Karpas-422 (cell line): ENCODE data around the gene NFASC. TPM values are rescaled to one million over a fixed set of nuclear protein-coding genes. Genes with fewer than 3 reads are reported as not detected.

Experiments
- DNase-seq: peaks from one replicate; pipeline ENCODE4 v3.0.0-alpha.2; 2015
- H2AFZ ChIP-seq: fragments of 200-600 bp; sonication (generic); 2 replicates; pipeline ENCODE4 v1.6.1; 2014; ENCODE audit warnings: antibody characterized with exemption, low read length, mixed read lengths
- H3K27ac ChIP-seq: fragments of 200-600 bp; sonication (generic); 2 replicates; pipeline ENCODE4 v1.5.1; 2014; ENCODE audit warnings: mild to moderate bottlenecking, low read length, moderate library complexity
- H3K27me3 ChIP-seq: fragments of 200-600 bp; sonication (generic); 2 replicates; pipeline ENCODE4 v1.6.1; 2014; ENCODE audit warnings: low read length, mixed read lengths
- H3K36me3 ChIP-seq: fragments of 200-600 bp; sonication (generic); 2 replicates; pipeline ENCODE4 v1.6.1; 2014; ENCODE audit warnings: low read length, mixed read lengths; ENCODE audit not compliant: insufficient read depth
- H3K4me1 ChIP-seq: fragments of 200-600 bp; sonication (generic); 2 replicates; pipeline ENCODE4 v1.6.1; 2014; ENCODE audit warnings: mild to moderate bottlenecking, low read length, mixed read lengths
- H3K4me2 ChIP-seq: fragments of 200-600 bp; sonication (generic); 2 replicates; pipeline ENCODE4 v1.6.1; 2014; ENCODE audit warnings: low read length, low read depth, mild to moderate bottlenecking; ENCODE audit not compliant: poor library complexity, severe bottlenecking
- H3K4me3 ChIP-seq: fragments of 200-600 bp; sonication (generic); 2 replicates; pipeline ENCODE4 v1.5.1; 2014; ENCODE audit warnings: mild to moderate bottlenecking, antibody characterized with exemption, low read length, mixed read lengths
- H3K79me2 ChIP-seq: fragments of 200-600 bp; sonication (generic); 2 replicates; pipeline ENCODE4 v1.6.1; 2014; ENCODE audit warnings: mild to moderate bottlenecking, low read length, mixed read lengths
- H3K9ac ChIP-seq: fragments of 200-600 bp; sonication (generic); 2 replicates; pipeline ENCODE4 v1.6.0; 2014; ENCODE audit warnings: low read length
- H3K9me2 ChIP-seq: fragments of 200-600 bp; sonication (generic), shearing (Covaris generic); replicated peaks from 2 replicates; pipeline ENCODE4 v1.6.0; 2014; ENCODE audit warnings: mild to moderate bottlenecking, low read length, moderate library complexity; ENCODE audit not compliant: insufficient read depth
- H3K9me3 ChIP-seq: fragments of 300-700, 200-600 bp; sonication (generic); 2 replicates; pipeline ENCODE4 v1.6.1; 2014; ENCODE audit warnings: low read length, mixed read lengths
- H4K20me1 ChIP-seq: fragments of 200-600 bp; sonication (generic); 2 replicates; pipeline ENCODE4 v1.6.1; 2014; ENCODE audit warnings: mild to moderate bottlenecking, antibody characterized with exemption, low read length, low read depth; ENCODE audit not compliant: insufficient read depth
- total RNA-seq: library from RNA; depleted of rRNA; stranded (reverse); fragments of >200 nt; shearing (Covaris generic); gene quantifications from 2 replicates; pipeline ENCODE4 v1.2.3, GENCODE V29; 2014; ENCODE audit warnings: low replicate concordance

The NFASC gene
- total RNA-seq, 1 experiment from 2014 or later, result 0.75 TPM

DNA sequence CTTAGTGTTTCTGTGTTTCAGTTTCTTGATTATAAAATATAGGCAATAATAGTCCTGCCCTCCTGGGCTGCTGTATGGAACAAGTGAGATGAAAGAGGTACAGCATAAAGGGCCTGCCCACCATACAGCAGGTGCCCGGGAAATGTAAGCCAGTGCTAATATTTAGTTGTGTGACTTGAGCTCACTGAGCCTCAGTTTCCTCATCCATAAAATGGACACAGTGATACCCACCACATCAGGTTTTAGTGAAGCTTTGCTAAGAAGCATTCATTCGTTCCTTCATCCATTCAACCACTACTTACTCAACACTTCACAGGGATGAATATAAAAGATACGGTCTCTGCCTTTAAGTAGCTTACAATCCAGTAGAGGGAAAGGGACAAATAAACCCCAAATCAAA is 192.2 kb downstream of the NFASC start:
- H3K27me3 ChIP-seq, result no peaks in the 10 kb centered on the region
- no peaks in the 10 kb centered on the region; the same call in 1 of the 2 replicates for H4K20me1 ChIP-seq
- DNase-seq, result no peak
- no peaks in the 10 kb centered on the region for H3K79me2 ChIP-seq
- H3K9me2 ChIP-seq, result no peaks in the 10 kb centered on the region
- H3K4me2 ChIP-seq, result no peak overlapping the region
- H3K4me3 ChIP-seq, result no peak overlapping the region
- no peak overlapping the region for H3K9ac ChIP-seq
- no peak overlapping the region for H2AFZ ChIP-seq
- no peak overlapping the region for H3K27ac ChIP-seq
- H3K9me3 ChIP-seq, result no peaks in the 10 kb centered on the region
- H3K4me1 ChIP-seq, result no peaks in the 10 kb centered on the region
- no peaks in the 10 kb centered on the region for H3K36me3 ChIP-seq

GRCh38 chr1:205064301-205064700 is 193.6 kb downstream of the NFASC start:
- H3K9me3 ChIP-seq, result no peaks in the 10 kb centered on the region

GRCh38 chr1:205064741-205065316 is 194.2 kb downstream of the NFASC start:
- Histone ChIP-seq H3K4me2 (no peak overlapping the region), H3K9me2 (no peaks in the 10 kb centered on the region), H3K79me2 (no peaks in the 10 kb centered on the region), H3K9me3 (no peaks in the 10 kb centered on the region), H3K9ac (no peak overlapping the region), H2AFZ (no peak overlapping the region), H3K36me3 (no peaks in the 10 kb centered on the region), H3K27ac (no peak overlapping the region), H4K20me1 (no peaks in the 10 kb centered on the region; the same call in 1 of the 2 replicates), H3K4me3 (no peak overlapping the region), H3K4me1 (no peaks in the 10 kb centered on the region), H3K27me3 (no peaks in the 10 kb centered on the region)
- DNase-seq, result no peak

More at GRCh38 chr1:205064301-205064700, 193.6 kb downstream of the NFASC start:
- Histone ChIP-seq H3K4me2 (no peak overlapping the region), H3K4me3 (no peak overlapping the region), H3K36me3 (no peaks in the 10 kb centered on the region), H3K27ac (no peak overlapping the region), H3K9ac (no peak overlapping the region), H3K4me1 (no peaks in the 10 kb centered on the region), H3K79me2 (no peaks in the 10 kb centered on the region), H2AFZ (no peak overlapping the region), H4K20me1 (no peaks in the 10 kb centered on the region; the same call in 1 of the 2 replicates), H3K27me3 (no peaks in the 10 kb centered on the region), H3K9me2 (no peaks in the 10 kb centered on the region)
- DNase-seq, result no peak

DNA sequence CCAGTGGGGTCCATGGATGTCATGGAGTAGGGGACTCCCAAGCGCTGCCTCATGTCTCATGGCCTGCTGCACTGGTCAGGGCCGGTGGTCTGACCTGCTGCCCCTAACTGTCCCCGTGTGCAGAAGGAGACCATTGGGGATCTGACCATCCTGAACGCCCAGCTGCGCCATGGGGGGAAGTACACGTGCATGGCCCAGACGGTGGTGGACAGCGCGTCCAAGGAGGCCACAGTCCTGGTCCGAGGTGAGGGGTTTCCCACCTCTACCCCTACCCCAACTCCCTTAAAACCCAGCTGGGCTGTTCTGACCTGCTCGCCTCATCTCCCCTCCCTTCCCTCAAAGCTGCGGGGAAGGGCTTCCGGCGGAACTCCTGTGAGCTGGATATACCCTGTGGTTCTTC is 195.0 kb downstream of the NFASC start:
- Histone ChIP-seq H3K9me3 (no peaks in the 10 kb centered on the region), H3K9me2 (no peaks in the 10 kb centered on the region), H4K20me1 (no peaks in the 10 kb centered on the region; the same call in 1 of the 2 replicates), H2AFZ (no peak overlapping the region), H3K4me3 (no peak overlapping the region), H3K79me2 (no peaks in the 10 kb centered on the region), H3K4me1 (no peaks in the 10 kb centered on the region), H3K4me2 (no peak overlapping the region), H3K36me3 (no peaks in the 10 kb centered on the region), H3K27ac (no peak overlapping the region), H3K27me3 (no peaks in the 10 kb centered on the region), H3K9ac (no peak overlapping the region)
- DNase-seq, result no peak

GRCh38 chr1:205066141-205066818 is 195.6 kb downstream of the NFASC start:
- H3K9ac ChIP-seq, result no peak overlapping the region

DNA sequence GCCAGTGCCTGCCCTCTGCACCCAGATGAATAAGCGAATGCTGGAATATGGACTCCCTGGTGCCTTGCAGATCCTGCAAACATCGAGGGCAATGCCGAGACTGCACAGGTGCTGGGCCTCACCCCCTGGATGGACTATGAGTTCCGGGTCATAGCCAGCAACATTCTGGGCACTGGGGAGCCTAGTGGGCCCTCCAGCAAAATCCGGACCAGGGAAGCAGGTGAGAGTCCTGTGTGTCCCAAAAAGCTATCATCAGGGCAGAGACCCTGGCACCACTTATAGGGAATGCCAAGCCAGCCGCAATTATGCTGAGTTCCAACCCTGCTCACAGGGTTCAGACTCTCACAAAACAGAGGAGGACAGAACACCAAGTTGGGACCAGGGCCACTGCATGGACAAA is 196.4 kb downstream of the NFASC start:
- Histone ChIP-seq H3K9me3 (no peaks in the 10 kb centered on the region), H3K27ac (no peak overlapping the region), H3K4me2 (no peak overlapping the region), H3K9me2 (no peaks in the 10 kb centered on the region), H2AFZ (no peak overlapping the region), H3K4me3 (no peak overlapping the region), H3K9ac (no peak overlapping the region), H4K20me1 (no peaks in the 10 kb centered on the region; the same call in 1 of the 2 replicates), H3K79me2 (no peaks in the 10 kb centered on the region), H3K36me3 (no peaks in the 10 kb centered on the region), H3K4me1 (no peaks in the 10 kb centered on the region), H3K27me3 (no peaks in the 10 kb centered on the region)
- no peak for DNase-seq

More at GRCh38 chr1:205066141-205066818, 195.6 kb downstream of the NFASC start:
- Histone ChIP-seq H3K36me3 (no peaks in the 10 kb centered on the region), H4K20me1 (no peaks in the 10 kb centered on the region; the same call in 1 of the 2 replicates), H3K9me3 (no peaks in the 10 kb centered on the region), H3K27me3 (no peaks in the 10 kb centered on the region), H3K27ac (no peak overlapping the region), H3K4me2 (no peak overlapping the region), H3K79me2 (no peaks in the 10 kb centered on the region), H3K9me2 (no peaks in the 10 kb centered on the region), H3K4me3 (no peak overlapping the region), H2AFZ (no peak overlapping the region), H3K4me1 (no peaks in the 10 kb centered on the region)
- peak; percentile 59 for DNase-seq

DNA sequence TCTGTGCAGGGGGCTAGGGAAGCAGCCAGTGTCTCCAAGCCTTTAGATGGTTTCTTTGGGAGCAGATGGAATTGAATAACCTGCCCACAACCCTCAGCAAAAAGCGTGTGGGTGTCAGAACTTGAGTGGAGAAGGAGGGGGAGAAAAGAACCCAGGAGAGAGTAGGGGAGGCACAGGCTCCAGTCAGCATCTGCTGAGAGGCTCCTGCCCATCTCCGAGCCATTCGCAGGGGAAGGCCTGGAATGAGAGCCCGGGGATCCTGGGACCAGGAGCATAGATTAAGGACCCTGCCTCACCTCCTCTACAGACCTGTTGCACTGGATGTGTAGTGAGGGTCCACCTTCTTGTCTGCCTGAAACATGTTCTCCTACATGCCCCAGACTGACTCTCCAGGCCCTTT is 197.3 kb downstream of the NFASC start:
- Histone ChIP-seq H4K20me1 (no peaks in the 10 kb centered on the region; the same call in 1 of the 2 replicates), H3K36me3 (no peaks in the 10 kb centered on the region), H3K4me2 (no peak overlapping the region), H3K27me3 (no peaks in the 10 kb centered on the region), H3K9me3 (no peaks in the 10 kb centered on the region), H3K79me2 (no peaks in the 10 kb centered on the region), H3K9ac (no peak overlapping the region), H2AFZ (no peak overlapping the region), H3K9me2 (no peaks in the 10 kb centered on the region), H3K4me1 (no peaks in the 10 kb centered on the region), H3K4me3 (no peak overlapping the region), H3K27ac (no peak overlapping the region)
- DNase-seq, result no peak

GRCh38 chr1:205068457-205069040 is 197.9 kb downstream of the NFASC start:
- no peaks in the 10 kb centered on the region; the same call in 1 of the 2 replicates for H4K20me1 ChIP-seq
- H3K4me3 ChIP-seq, result no peak overlapping the region
- H3K9ac ChIP-seq, result no peak overlapping the region
- H3K27ac ChIP-seq, result no peak overlapping the region
- H3K79me2 ChIP-seq, result no peaks in the 10 kb centered on the region
- no peak overlapping the region for H2AFZ ChIP-seq
- DNase-seq, result no peak
- no peaks in the 10 kb centered on the region for H3K36me3 ChIP-seq
- H3K9me3 ChIP-seq, result no peaks in the 10 kb centered on the region
- H3K9me2 ChIP-seq, result no peaks in the 10 kb centered on the region
- no peaks in the 10 kb centered on the region for H3K27me3 ChIP-seq
- H3K4me2 ChIP-seq, result no peak overlapping the region
- no peaks in the 10 kb centered on the region for H3K4me1 ChIP-seq
